NCI-H226 (cell line): ENCODE data around the gene RFESD.
A peak's percentile ranks its signal among the peaks of the same experiment; 100 is the strongest.

Source experiments
- DNase-seq: peaks from one replicate; pipeline ENCODE4 v3.0.0-alpha.2; 2015

RFESD gene

GRCh38 chr5:95646569-95647431, at the start of gene RFESD:
RFESD (plus strand) TSS chr5:95646777; CDS start chr5:95652272, 5,495 bp downstream.
- DNase-seq: peak; percentile 88

GRCh38 chr5:95599252-95599651, 47.3 kb upstream of the RFESD start:
- no peak for DNase-seq

- DNase-seq: no peak
These were observed 46.0 kb upstream of the RFESD start for GRCh38 chr5:95600557-95600956.

GRCh38 chr5:95605786-95606185, 40.8 kb upstream of the RFESD start:
- DNase-seq: no peak

- no peak for DNase-seq
These were observed 40.2 kb upstream of the RFESD start for GRCh38 chr5:95606419-95606818.

- no peak for DNase-seq
These were observed 36.9 kb upstream of the RFESD start for GRCh38 chr5:95609711-95610110.

- no peak for DNase-seq
These were observed 36.0 kb upstream of the RFESD start for GRCh38 chr5:95610546-95610945.

GRCh38 chr5:95611396-95611795, 35.2 kb upstream of the RFESD start:
- DNase-seq: no peak

GRCh38 chr5:95613514-95613913, 33.1 kb upstream of the RFESD start:
- DNase-seq: no peak

- DNase-seq: no peak
These were observed 31.5 kb upstream of the RFESD start for GRCh38 chr5:95615164-95615467.

GRCh38 chr5:95617057-95617456, 29.5 kb upstream of the RFESD start:
- peak; percentile 39 for DNase-seq

GRCh38 chr5:95619096-95619495, 27.5 kb upstream of the RFESD start:
- DNase-seq: peak; percentile 71

- DNase-seq: no peak
These were observed 27.0 kb upstream of the RFESD start for GRCh38 chr5:95619514-95620029.

GRCh38 chr5:95620030-95620869, 26.3 kb upstream of the RFESD start, which contains the start of gene GPR150:
GPR150 (plus strand) TSS chr5:95620087; CDS start chr5:95620276, 189 bp downstream.
- no peak for DNase-seq

GRCh38 chr5:95620870-95621838, 25.4 kb upstream of the RFESD start:
- DNase-seq: no peak

GRCh38 chr5:95621839-95622629, 24.5 kb upstream of the RFESD start:
- no peak for DNase-seq

GRCh38 chr5:95623706-95624105, 22.9 kb upstream of the RFESD start:
- DNase-seq: no peak

GRCh38 chr5:95624368-95624767, 22.2 kb upstream of the RFESD start:
- DNase-seq: no peak

GRCh38 chr5:95626701-95627100, 19.9 kb upstream of the RFESD start:
- DNase-seq: no peak

GRCh38 chr5:95627971-95628810, 18.4 kb upstream of the RFESD start:
- no peak for DNase-seq

GRCh38 chr5:95628933-95629332, 17.6 kb upstream of the RFESD start:
- DNase-seq: no peak
